ENCODE data around the gene FLT4. TPM values are rescaled to one million over a fixed set of nuclear protein-coding genes. Genes with fewer than 3 reads are reported as not detected.
A peak's percentile ranks its signal among the peaks of the same experiment; 100 is the strongest.

The FLT4 gene
- total RNA-seq, 1 donor from 2014 or later, result 6.1 TPM

GRCh38 chr5:180639287-180639686 lies 10.1 kb downstream of the FLT4 start:
- no peak for DNase-seq
- Histone ChIP-seq H3K4me1 (peaks cover 16% of the 10 kb centered on the region), H3K36me3 (no peaks in the 10 kb centered on the region), H3K27ac (replicated peaks) (no peak overlapping the region), H3K27me3 (ENCODE audit: low read depth) (peaks cover 33% of the 10 kb centered on the region), H3K9me3 (replicated peaks) (no peaks in the 10 kb centered on the region), H3K4me3 (no peak overlapping the region)
- no peak for TF ChIP-seq CTCF (IDR thresholded peaks at IDR 0.05; ENCODE audit: borderline replicate concordance)
- intact Hi-C loops (cut with micrococcal nuclease), result no loop called here

GRCh38 chr5:180637962-180638680 lies 11.3 kb downstream of the FLT4 start:
- peaks cover 29% of the 10 kb centered on the region for H3K27me3 ChIP-seq (ENCODE audit: low read depth)
- H3K9me3 ChIP-seq (replicated peaks), result no peaks in the 10 kb centered on the region
- no peak for TF ChIP-seq CTCF (IDR thresholded peaks at IDR 0.05; ENCODE audit: borderline replicate concordance)
- H3K27ac ChIP-seq (replicated peaks), result no peak overlapping the region
- no peaks in the 10 kb centered on the region for H3K36me3 ChIP-seq
- H3K4me3 ChIP-seq, result no peak overlapping the region
- H3K4me1 ChIP-seq, result peaks cover 20% of the 10 kb centered on the region
- DNase-seq, result peak; percentile 9
- intact Hi-C loops (cut with micrococcal nuclease), result no loop called here

- DNase-seq, result peak; percentile 12
- intact Hi-C loops (cut with micrococcal nuclease), result no loop called here
- TF ChIP-seq CTCF (IDR thresholded peaks at IDR 0.05; ENCODE audit: borderline replicate concordance), result no peak
- Histone ChIP-seq H3K4me1 (peaks cover 25% of the 10 kb centered on the region), H3K27me3 (ENCODE audit: low read depth) (peaks cover 41% of the 10 kb centered on the region), H3K36me3 (no peaks in the 10 kb centered on the region), H3K9me3 (replicated peaks) (no peaks in the 10 kb centered on the region), H3K4me3 (no peak overlapping the region), H3K27ac (replicated peaks) (no peak overlapping the region)
These were observed 12.9 kb downstream of the FLT4 start for GRCh38 chr5:180636403-180637075.

- Histone ChIP-seq H3K36me3 (no peaks in the 10 kb centered on the region), H3K27me3 (ENCODE audit: low read depth) (peaks cover 39% of the 10 kb centered on the region), H3K27ac (replicated peaks) (no peak overlapping the region), H3K4me3 (no peak overlapping the region), H3K4me1 (peaks cover 24% of the 10 kb centered on the region), H3K9me3 (replicated peaks) (no peaks in the 10 kb centered on the region)
- intact Hi-C loops (cut with micrococcal nuclease), result no loop called here
- TF ChIP-seq CTCF (IDR thresholded peaks at IDR 0.05; ENCODE audit: borderline replicate concordance), result no peak
- DNase-seq, result no peak
These were observed 13.4 kb downstream of the FLT4 start for GRCh38 chr5:180636016-180636402.

- Histone ChIP-seq H3K27me3 (ENCODE audit: low read depth) (peaks cover 24% of the 10 kb centered on the region), H3K27ac (replicated peaks) (peak overlapping the region; percentile 16), H3K4me3 (no peak overlapping the region), H3K36me3 (no peaks in the 10 kb centered on the region), H3K9me3 (replicated peaks) (no peaks in the 10 kb centered on the region), H3K4me1 (peaks cover 9% of the 10 kb centered on the region)
- intact Hi-C loops (cut with micrococcal nuclease), result no loop called here
- TF ChIP-seq CTCF (IDR thresholded peaks at IDR 0.05; ENCODE audit: borderline replicate concordance), result no peak
- DNase-seq, result no peak
These were observed 15.9 kb downstream of the FLT4 start for GRCh38 chr5:180633283-180634177.
